Ammon's horn (tissue), 1 donor: ENCODE measurements around the gene TYMS.
A peak's percentile ranks its signal among the peaks of the same experiment; 100 is the strongest.

Source experiments
- DNase-seq: peaks from one replicate; pipeline ENCODE4 v3.0.0-alpha.2; 2016; ENCODE audit warnings: low spot score

The TYMS gene

DNA sequence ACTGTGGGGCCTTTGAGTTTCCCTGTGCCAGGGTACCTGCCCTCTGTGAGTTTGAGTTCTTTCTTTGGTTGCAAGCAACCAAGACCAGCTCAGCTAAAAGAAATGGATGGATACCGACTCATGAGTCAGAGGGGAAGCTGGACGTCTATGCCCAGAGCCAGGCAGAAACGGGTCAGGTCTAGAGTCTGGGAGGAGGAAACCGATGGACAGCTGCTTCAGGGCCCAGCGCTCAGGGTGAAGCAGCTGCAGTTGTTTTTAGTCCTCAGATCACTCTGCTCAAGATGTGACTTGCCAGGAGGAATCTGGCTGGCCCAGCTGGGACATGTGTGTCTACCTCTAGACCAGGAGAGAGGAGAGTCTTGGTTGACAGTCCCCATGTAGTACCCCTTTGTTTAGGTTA lies 10.1 kb upstream of the TYMS start:
- DNase-seq: no peak

DNA sequence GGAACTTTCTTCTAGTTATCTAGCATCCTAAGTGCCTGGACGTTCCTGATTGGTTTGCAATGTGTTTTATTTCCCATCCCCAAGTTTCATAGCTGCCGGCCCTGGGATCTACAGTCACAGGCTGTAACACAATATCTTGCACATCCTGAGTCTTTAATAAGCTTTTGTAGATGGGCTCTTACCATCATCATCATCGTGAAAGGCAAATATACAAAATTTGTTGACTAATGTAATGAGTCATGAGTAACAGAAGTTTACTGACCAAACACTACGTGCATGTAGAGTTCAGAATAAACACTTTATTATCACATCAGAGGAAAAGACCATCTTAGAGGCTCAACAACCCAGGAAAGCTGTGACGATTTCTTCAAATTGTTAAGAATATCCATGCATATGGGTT lies 8.1 kb upstream of the TYMS start:
- no peak for DNase-seq

DNA sequence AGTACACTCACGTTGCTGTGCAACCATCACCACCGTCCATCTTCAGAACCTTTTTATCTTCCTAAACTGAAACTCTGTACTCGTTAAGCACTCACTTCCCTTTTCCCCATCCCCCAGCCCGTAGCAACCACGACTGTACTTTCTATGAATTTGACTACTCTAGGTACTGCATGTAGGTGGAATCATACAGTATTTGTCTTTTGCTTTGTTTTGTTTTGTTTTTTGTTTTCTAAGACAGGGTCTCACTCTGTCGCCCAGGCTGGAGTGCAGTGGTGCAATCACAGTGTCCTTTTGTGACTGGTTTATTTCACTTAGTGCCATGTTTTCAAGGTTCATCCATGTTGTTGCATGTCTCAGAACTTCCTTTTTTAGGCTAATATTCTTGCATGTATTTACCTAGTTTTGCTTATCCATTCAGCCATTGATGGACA lies 7.0 kb upstream of the TYMS start:
- DNase-seq: no peak

DNA sequence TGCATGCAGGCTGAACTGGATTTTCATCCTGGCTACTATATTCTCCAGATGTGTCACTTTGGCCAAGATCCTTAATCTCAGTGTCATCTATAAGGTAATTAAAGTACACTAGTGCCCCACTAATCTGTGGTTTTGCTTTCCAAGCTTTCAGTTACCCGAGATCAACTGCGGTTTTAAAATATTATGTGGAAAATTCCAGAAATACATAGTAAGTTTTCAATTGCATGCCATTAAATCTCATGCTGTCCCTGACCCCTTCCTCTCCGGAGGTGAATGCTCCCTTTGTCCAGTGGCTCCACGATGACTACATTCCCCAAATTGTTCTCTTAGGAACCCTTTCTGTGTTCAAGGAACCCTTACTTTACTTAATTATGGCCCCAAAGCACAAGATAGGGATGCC lies 5.3 kb upstream of the TYMS start:
- DNase-seq: no peak

DNA sequence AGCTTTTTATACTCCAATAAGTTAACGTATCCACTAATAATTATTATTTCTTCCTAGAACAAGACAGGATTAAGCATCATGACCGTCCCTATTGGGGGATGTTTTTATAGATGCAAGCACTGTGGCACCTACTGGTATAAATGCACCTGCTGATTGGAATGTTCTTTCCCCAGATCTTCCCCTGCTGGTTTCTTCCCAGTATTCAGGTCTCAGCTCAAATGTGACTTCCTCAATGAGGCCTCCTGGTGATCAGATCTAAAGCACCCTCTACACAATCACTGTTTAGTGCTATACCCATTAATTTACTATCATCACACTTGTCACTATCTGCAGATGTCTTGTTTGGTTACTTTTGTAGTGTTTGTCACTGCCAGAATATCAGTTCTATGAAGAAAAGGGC lies 3.9 kb upstream of the TYMS start:
- no peak for DNase-seq

DNA sequence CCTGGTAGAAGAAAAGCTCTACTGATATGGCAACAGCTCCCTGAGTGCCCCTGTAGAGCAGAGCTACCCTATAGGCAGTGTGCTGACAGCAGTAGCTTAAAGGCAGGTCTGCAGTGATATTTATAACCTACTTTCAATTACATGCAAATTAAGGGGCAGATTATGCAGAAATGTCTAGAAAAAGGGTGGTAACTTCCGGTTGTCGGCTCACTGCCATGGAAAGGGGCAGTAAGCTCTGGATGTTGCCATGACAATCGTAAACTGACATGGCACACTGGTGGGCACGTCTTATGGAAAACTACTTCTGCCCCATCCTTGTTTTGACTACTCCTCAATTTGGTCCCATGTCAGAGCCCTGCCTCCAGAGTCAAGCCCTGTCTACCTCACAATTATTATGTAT lies 2.9 kb upstream of the TYMS start:
- no peak for DNase-seq

DNA sequence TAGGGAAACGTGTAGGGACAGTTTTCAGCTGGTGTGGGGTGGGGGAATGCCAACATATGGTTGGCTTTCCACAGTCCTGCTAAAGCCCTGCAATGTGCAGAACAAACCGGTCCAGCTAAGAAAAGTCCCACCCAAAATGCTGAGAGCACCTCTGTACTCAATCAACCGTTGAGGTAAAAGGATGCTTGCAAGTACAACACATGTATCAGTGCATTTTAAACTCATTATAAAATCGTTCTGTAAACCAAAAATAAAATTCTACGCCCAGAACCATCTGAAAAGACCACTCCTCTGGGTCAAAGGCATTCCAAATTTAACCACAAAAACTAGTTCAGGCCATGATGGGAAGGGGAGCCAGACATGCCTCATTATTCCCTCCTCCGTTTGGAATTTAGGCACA lies 2.0 kb upstream of the TYMS start:
- no peak for DNase-seq

DNA sequence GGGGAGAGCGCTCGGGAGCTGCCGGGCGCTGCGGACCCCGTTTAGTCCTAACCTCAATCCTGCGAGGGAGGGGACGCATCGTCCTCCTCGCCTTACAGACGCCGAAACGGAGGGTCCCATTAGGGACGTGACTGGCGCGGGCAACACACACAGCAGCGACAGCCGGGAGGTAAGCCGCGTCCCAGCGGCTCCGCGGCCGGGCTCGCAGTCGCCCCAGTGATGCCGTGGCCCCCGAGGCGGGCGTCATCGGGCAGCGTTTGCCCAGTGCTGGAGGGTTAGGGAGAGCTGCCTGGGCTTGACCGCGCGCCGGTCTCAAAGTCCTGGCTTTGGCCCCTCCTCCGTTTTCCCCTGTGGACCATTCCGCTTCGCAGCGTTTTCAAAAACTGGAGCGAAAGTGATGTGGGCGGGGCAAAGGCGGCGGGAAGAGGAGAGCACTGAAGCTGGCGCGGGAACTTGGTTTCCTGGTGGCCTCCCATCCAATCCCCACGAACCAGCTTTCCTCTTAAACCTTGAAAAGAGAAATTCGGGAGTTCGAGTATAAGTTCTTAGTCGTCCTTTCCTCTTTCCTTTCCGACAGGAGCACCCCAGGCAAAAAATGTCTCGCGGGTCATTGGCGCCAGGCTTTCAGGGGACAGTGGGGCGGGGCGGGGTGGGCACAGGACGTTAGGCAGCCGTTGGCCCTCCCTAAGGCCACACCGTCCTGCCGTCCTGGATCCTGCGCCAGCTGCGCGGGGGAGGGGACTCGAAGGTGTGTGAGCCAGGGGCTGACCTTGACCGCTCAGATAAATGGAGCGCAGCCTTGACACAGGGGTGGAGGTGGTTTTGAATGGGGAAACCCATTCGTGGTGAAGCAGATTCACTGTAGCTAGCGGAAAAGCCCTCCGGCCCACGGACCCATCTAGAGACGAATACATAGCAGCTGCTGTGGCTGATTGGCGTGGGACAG lies 821 bp downstream of the TYMS start:
- DNase-seq: peak; percentile 89

DNA sequence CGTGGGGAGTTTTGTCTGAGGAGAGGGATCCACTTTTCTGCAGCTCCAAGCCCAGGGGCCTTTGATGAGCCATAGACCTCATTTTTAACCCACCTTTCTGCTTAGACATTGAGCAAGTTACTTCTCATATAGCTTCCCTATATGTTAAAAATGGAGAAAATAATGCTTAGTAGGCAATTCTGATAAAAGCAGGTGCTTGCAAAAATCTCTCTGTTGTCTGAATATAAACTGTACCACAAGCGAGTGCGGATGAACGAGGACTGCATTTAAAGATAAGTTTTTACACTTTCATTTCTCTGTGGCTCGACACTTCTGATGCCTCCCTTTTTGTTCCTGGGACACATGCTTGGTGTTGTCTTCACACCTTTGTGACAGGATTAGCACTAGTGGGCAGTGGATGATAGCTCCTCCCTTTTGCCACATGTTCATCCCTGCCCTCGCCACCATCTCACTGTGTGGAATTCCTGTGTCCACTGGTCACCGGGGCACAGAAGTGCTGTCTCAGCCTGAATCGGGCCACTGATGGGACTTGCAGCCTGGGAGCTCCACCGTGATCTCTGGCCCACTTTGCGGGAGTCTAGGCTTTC lies 1.6 kb downstream of the TYMS start:
- no peak for DNase-seq

DNA sequence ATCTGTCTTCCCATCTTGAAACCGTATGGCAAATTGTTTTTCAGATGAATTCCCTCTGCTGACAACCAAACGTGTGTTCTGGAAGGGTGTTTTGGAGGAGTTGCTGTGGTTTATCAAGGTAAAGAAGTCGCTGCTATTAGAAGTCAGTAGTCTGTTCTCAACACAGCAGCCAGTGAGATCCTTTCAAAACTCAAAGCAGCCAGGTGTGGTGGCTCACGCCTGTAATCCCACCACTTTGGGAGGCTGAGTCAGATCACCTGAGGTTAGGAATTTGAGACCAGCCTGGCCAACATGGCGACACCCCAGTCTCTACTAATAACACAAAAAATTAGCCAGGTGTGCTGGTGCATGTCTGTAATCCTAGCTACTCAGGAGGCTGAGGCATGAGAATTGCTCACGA lies 2.1 kb downstream of the TYMS start:
- DNase-seq: no peak

DNA sequence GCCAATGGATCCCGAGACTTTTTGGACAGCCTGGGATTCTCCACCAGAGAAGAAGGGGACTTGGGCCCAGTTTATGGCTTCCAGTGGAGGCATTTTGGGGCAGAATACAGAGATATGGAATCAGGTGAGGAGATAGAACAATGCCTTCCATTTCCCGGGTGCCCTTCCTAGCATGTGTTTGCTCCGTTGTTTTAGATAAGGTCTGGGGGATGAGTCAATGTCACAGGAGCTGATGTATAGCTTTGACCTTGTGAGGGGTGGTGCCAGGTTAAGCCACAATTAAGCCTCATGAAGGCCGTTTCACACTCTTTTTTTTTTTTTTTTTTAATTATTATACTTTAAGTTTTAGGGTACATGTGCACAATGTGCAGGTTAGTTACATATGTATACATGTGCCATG lies 4.7 kb downstream of the TYMS start:
- DNase-seq: no peak

DNA sequence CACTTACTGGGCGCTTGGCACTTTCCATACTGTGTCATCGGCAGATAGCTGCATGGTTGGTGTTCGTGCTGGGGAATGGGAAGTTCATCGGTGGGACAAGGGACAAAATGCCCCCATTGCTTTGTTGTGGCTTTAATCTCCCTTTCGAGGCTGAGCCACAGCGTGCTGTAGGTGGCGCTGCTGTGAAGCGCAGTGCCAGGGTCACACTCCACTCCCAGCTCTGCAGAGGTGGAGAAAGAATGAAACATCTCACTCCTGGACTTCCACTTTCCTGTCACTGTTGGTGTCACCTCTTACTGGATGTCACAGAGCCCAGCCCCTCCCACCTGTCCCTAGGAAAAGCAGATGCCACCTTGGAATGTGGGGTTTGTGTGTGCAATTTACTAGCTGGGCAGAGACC lies 8.7 kb downstream of the TYMS start:
- no peak for DNase-seq

DNA sequence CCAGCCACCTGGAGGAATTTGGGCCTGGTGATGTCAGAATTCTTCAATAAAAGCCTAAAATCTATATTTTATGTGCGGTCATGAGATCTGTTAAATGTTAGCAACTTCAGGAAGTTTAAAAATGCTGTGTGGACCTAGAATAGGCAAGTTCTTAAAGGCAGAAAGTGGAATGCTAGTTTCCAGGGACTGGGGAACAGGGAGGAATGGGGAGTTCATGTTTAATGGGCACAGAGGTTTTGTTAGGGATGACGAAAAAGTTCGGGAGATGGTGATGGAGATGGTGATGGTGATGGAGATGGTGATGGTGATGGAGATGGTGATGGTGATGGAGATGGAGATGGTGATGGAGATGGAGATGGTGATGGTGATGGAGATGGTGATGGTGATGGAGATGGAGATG lies 9.2 kb downstream of the TYMS start:
- DNase-seq: no peak

DNA sequence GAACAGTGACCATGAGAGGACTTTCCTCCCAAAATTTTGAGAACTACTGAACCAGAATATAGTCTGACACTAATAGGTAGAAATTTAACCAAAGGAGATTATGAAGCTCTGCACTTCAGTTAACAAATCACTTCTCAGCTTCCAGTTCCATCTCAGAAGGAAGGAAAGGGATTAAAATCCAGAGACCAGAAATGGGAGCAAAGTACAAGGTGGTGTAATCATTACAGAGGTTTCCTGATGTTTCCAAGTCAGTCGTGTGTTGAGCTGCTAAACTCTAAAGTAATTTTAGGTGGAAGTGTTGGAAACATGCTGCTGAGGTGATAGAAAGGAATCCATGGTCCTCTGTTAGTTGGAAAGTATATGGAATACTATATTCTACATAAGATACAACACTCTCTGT lies 10.8 kb downstream of the TYMS start:
- DNase-seq: no peak

DNA sequence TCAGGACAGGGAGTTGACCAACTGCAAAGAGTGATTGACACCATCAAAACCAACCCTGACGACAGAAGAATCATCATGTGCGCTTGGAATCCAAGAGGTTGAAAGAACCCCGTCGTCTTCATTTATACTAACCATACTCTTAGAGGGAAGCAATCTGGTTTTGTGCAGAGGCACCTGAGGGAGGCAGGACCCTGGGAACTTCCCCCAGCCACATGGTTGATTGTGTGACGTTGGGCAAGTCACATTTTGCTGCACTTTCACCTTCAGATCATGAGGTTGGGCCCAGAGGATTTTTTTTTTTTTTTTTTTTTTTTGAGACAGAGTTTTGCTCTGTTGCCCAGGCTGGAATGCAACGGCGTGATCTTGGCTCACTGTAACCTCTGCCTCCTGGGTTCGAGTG lies 11.6 kb downstream of the TYMS start:
- no peak for DNase-seq

DNA sequence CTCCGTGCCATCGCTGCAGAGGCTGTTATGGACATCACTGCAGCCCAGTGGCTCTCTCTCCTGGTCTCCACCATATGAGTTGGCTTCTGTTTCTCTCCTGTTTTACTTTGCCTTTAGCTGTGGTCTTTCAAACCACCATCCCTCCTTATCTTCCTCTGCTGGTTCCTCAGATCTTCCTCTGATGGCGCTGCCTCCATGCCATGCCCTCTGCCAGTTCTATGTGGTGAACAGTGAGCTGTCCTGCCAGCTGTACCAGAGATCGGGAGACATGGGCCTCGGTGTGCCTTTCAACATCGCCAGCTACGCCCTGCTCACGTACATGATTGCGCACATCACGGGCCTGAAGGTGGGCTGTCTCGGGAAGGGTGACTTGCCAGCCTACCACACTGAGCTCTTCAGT lies 13.1 kb downstream of the TYMS start:
- DNase-seq: no peak

DNA sequence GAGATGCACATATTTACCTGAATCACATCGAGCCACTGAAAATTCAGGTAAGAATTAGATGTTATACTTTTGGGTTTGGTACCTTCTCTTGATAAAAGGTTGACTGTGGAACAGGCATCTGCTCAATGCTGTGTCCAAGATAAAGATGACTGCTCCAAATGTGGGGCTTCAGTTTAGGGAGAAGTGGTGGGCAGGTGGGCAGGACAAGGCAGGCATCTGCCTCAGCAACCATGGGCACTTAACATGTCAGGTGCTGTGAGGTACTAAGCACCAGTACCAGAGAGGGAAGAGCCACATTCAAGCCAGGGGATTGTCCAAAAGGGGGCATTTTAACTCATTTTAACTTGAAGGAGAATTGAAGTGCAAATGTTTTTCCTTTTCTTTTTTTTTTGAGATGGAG lies 14.0 kb downstream of the TYMS start:
- DNase-seq: no peak

DNA sequence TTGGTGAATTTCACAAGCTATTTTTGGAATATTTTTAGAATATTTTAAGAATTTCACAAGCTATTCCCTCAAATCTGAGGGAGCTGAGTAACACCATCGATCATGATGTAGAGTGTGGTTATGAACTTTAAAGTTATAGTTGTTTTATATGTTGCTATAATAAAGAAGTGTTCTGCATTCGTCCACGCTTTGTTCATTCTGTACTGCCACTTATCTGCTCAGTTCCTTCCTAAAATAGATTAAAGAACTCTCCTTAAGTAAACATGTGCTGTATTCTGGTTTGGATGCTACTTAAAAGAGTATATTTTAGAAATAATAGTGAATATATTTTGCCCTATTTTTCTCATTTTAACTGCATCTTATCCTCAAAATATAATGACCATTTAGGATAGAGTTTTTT lies 15.9 kb downstream of the TYMS start:
- no peak for DNase-seq

DNA sequence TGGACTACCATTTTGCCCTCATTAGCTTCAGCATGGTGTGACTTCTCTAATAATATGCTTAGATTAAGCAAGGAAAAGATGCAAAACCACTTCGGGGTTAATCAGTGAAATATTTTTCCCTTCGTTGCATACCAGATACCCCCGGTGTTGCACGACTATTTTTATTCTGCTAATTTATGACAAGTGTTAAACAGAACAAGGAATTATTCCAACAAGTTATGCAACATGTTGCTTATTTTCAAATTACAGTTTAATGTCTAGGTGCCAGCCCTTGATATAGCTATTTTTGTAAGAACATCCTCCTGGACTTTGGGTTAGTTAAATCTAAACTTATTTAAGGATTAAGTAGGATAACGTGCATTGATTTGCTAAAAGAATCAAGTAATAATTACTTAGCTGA lies 16.3 kb downstream of the TYMS start:
- no peak for DNase-seq

DNA sequence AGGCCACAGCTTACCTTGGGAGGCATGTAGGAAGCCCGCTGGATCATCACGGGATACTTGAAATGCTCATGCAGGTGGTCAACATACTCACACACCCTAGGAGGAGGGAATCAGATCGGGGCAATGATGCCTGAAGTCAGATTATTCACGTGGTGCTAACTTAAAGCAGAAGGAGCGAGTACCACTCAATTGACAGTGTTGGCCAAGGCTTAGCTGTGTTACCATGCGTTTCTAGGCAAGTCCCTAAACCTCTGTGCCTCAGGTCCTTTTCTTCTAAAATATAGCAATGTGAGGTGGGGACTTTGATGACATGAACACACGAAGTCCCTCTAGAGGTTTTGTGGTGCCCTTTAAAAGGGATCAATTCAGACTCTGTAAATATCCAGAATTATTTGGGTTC lies 17.9 kb downstream of the TYMS start:
- DNase-seq: no peak

DNA sequence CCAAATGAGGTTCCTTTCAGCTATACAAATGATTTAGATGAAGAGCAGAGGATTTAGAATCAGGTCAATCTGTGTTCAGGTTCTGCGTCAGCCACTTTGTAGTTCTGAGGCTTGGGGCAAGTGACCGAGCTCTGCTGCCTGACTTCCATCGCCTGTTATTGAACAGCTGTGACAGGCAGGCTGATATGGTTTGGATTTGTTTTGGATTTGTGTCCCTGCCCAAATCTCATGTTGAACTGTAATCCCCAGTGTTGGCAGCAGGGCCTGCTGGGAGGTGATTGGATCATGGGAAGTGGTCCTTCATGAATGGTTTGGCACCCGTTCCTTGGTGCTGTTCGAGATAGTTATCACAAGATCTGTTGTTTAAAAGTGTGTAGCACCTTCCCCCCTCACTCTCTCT lies 18.6 kb downstream of the TYMS start:
- no peak for DNase-seq

DNA sequence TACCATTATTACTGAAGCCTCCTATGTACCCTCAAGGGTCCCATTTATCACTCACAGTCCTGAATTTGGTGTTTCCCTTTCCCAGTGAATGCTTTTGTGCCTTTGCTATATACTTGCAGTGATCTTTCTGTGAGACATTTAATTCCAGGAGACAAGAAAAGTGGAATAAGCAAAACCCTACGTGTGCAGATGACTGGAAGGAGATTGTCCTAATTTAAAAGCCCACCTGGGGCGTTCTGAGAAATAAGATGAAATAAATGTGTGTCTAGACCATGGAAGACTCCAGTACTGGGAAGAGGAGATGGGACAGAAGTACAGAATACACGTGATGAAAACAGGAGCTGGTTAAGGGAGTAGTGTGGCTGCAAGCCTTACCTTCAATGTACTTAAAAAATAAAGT lies 19.3 kb downstream of the TYMS start:
- no peak for DNase-seq

DNA sequence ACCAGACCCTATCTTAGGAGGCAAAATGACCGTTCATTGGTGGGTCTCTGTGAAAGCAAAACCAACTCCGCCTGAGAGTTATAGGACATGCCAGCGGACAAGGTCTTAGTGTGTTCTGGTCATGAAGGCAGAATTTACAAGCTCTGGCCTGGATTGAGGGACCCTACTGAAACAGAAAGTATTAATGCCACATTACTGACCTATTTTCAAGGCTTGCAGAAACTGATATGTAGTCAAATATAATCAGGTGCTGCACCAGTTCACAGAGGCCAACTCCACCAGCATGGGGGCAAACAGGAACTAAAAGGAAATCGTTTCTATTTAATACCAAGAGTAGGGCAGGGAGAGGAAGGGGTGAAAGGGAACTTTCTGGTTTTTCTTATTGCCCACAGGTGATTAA lies 19.7 kb downstream of the TYMS start:
- DNase-seq: no peak

DNA sequence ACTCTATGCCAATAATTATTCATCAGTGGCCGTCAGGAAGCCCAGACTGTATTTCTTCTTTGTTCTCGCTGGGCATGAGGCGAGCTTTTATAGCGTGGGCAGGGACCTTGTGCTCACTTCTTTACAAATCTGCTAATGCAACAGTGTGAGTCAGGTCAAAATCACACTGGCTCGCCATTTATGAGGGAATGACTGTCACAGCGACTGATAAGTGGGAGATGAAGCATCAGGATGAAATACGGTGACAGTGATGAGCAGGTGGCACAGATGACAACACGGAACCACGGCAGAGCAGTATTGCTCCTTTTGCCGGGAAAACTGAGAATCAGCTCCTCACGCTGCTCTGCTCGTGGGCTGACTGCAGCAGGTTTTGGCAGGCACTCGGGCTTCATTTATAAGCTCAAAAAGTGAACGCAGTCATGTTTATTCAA lies 20.5 kb downstream of the TYMS start:
- DNase-seq: peak; percentile 70
